OCI-LY3 (cell line): ENCODE results near the gene CYP11A1.

Experiments
- H2AFZ ChIP-seq: fragments of 200-600, 300-600 bp; shearing (Covaris generic); 2 replicates; pipeline ENCODE4 v1.6.0; 2014; ENCODE audit warnings: antibody characterized with exemption, low read depth, low read length
- H3K27ac ChIP-seq: fragments of 200-600, 300-600 bp; sonication (generic); 2 replicates; pipeline ENCODE4 v1.5.1; 2014; ENCODE audit warnings: mild to moderate bottlenecking, low read length, moderate library complexity, mixed read lengths
- H3K27me3 ChIP-seq: fragments of 200-600, 300-600 bp; sonication (generic); 2 replicates; pipeline ENCODE4 v1.6.1; 2014; ENCODE audit warnings: low read depth, low read length, mixed read lengths
- H3K36me3 ChIP-seq: fragments of 200-600, 300-600 bp; sonication (generic); replicated peaks from 2 replicates; pipeline ENCODE3; 2014; ENCODE audit warnings: low read depth, low read length, mixed read lengths
- H3K4me1 ChIP-seq: fragments of 300-600, 200-600 bp; sonication (generic); 2 replicates; pipeline ENCODE4 v1.6.1; 2014; ENCODE audit warnings: low read length, mixed read lengths
- H3K4me2 ChIP-seq: fragments of 200-600, 300-600 bp; sonication (generic); 2 replicates; pipeline ENCODE4 v1.6.1; 2014; ENCODE audit warnings: low read length, mixed read lengths
- H3K4me3 ChIP-seq: fragments of 300-600, 200-600 bp; sonication (generic); 2 replicates; pipeline ENCODE4 v1.5.1; 2014; ENCODE audit warnings: antibody characterized with exemption, mild to moderate bottlenecking, low read length, moderate library complexity
- H3K79me2 ChIP-seq: fragments of 300-600, 200-600 bp; shearing (Covaris generic); 2 replicates; pipeline ENCODE4 v1.6.1; 2014; ENCODE audit warnings: mild to moderate bottlenecking, low read length, mixed read lengths
- H3K9ac ChIP-seq: fragments of 300-600, 200-600 bp; shearing (Covaris generic); 2 replicates; pipeline ENCODE4 v1.6.0; 2014; ENCODE audit warnings: mild to moderate bottlenecking, low read length, moderate library complexity
- H3K9me3 ChIP-seq: fragments of 200-600, 300-600 bp; shearing (Covaris generic); 2 replicates; pipeline ENCODE4 v1.6.1; 2014; ENCODE audit warnings: low read length, mixed read lengths; ENCODE audit not compliant: insufficient read depth
- H4K20me1 ChIP-seq: fragments of 200-600, 300-600 bp; sonication (generic); 2 replicates; pipeline ENCODE4 v1.6.1; 2016; ENCODE audit warnings: low read length, mixed read lengths; ENCODE audit not compliant: insufficient read depth
- EZH2phosphoT487 ChIP-seq: fragments of 200-600 bp; shearing (Covaris generic); IDR thresholded peaks from 2 replicates; pipeline ENCODE4 v1.6.1; 2018; ENCODE audit warnings: antibody characterized with exemption, mixed run types, low read depth
- TF ChIP-seq, protein P1 (sequence below): fragments of 200-600, 300-600 bp; sonication (generic); IDR thresholded peaks from 2 replicates; pipeline ENCODE4 v1.5.1; 2014; ENCODE audit warnings: antibody characterized with exemption, low read length, low read depth

Gene CYP11A1

DNA sequence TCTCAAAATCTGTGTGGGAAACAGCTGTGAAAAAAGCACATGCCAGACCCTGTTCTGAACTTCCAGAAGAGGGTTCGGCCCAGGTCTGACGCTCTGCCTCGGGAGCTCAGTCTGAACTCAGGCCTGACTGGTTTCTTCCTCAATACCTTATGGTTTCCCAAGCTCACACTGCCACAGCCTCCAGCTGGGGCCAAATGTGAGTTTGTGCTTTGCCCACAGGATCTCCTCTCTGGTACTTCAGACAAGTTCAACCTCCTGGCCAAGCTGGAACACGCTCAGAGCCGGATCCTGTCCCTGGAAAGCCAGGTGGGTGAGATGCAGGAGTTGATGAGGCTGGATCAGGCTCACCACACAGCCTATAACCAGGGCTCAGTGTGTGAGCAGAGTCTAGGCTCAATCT, 33.8 kb downstream of the CYP11A1 start:
- Histone ChIP-seq H3K27me3 (no peaks in the 10 kb centered on the region), H3K4me3 (no peak overlapping the region), H3K9me3 (no peaks in the 10 kb centered on the region), H3K79me2 (no peaks in the 10 kb centered on the region), H2AFZ (no peak overlapping the region), H4K20me1 (no peaks in the 10 kb centered on the region), H3K4me2 (no peak overlapping the region), H3K36me3 (no peaks in the 10 kb centered on the region), H3K4me1 (no peaks in the 10 kb centered on the region), H3K27ac (no peak overlapping the region), H3K9ac (no peak overlapping the region)
- no peak for TF ChIP-seq EZH2phosphoT487
- TF ChIP-seq, protein P1, sequence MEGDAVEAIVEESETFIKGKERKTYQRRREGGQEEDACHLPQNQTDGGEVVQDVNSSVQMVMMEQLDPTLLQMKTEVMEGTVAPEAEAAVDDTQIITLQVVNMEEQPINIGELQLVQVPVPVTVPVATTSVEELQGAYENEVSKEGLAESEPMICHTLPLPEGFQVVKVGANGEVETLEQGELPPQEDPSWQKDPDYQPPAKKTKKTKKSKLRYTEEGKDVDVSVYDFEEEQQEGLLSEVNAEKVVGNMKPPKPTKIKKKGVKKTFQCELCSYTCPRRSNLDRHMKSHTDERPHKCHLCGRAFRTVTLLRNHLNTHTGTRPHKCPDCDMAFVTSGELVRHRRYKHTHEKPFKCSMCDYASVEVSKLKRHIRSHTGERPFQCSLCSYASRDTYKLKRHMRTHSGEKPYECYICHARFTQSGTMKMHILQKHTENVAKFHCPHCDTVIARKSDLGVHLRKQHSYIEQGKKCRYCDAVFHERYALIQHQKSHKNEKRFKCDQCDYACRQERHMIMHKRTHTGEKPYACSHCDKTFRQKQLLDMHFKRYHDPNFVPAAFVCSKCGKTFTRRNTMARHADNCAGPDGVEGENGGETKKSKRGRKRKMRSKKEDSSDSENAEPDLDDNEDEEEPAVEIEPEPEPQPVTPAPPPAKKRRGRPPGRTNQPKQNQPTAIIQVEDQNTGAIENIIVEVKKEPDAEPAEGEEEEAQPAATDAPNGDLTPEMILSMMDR = no peak

DNA sequence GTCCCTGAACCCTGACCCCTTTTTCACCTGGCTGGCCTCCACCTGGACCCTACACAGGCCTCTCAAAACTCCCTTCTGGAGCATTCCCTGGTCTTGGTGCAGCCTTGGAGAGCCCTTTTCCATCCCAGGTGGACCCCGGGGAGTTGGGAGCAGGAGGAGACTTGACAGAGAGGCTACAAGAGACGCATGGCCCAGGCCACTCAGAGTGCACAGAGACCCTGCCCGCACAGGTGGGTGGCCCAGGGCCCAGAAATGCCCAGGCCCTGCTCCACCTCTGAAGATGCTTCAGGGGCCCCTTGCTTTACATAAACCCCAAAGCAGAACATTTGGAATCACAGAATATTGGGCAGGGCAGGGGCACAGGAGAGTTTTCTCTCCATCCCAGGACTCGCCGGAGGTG, 34.4 kb downstream of the CYP11A1 start:
- TF ChIP-seq, protein P1 = no peak
- TF ChIP-seq EZH2phosphoT487 = no peak
- Histone ChIP-seq H3K27me3 (no peaks in the 10 kb centered on the region), H3K27ac (no peak overlapping the region), H3K9me3 (no peaks in the 10 kb centered on the region), H4K20me1 (no peaks in the 10 kb centered on the region), H3K4me3 (no peak overlapping the region), H3K4me2 (no peak overlapping the region), H3K4me1 (no peaks in the 10 kb centered on the region), H3K79me2 (no peaks in the 10 kb centered on the region), H2AFZ (no peak overlapping the region), H3K9ac (no peak overlapping the region), H3K36me3 (no peaks in the 10 kb centered on the region)

DNA sequence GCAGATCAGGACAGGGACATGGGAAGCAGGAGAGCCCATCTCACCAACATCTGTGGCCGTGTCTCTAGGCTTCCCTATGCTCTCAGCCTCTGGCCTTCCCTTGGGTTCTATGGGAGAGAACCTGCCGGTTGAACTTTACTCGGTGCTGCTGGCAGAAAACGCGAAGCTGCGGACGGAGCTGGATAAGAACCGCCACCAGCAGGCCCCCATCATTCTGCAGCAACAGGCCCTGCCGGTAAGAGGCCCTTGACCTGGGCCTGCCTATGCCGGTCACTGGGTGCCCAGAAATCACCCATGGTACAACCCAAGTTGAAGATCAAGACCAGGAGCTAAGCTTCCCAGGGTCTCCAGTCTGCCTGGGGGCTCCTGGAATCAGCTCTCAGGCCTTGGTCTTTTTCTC, 34.8 kb downstream of the CYP11A1 start:
- no peaks in the 10 kb centered on the region for H3K27me3 ChIP-seq
- H4K20me1 ChIP-seq = no peaks in the 10 kb centered on the region
- H3K4me2 ChIP-seq = no peak overlapping the region
- H2AFZ ChIP-seq = no peak overlapping the region
- H3K36me3 ChIP-seq = no peaks in the 10 kb centered on the region
- no peaks in the 10 kb centered on the region for H3K79me2 ChIP-seq
- TF ChIP-seq, protein P1 = no peak
- TF ChIP-seq EZH2phosphoT487 = no peak
- H3K9me3 ChIP-seq = no peaks in the 10 kb centered on the region
- H3K9ac ChIP-seq = no peak overlapping the region
- H3K27ac ChIP-seq = no peak overlapping the region
- H3K4me1 ChIP-seq = no peaks in the 10 kb centered on the region
- no peak overlapping the region for H3K4me3 ChIP-seq

DNA sequence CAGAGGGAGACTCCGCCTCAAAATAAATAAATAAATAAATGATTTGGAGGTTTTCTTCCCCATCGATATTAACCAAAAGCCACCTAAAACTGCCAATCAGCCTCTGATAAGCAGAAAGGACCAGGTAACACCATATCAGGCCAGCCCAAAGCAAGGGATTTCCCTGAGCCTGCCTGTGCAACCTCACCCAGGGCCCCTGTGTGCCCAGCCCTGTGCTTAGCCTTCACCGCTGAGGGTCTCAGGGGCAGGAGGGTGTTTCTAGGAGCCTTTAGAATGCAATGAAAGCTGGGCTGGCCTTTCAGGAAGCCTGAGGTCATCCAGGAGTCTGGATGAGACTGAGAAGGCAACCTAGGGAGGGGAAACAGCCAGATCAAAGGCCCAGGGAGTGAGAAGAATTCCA, 35.4 kb downstream of the CYP11A1 start:
- TF ChIP-seq, protein P1 = no peak
- no peak for TF ChIP-seq EZH2phosphoT487
- Histone ChIP-seq H2AFZ (no peak overlapping the region), H3K79me2 (no peaks in the 10 kb centered on the region), H4K20me1 (no peaks in the 10 kb centered on the region), H3K4me3 (no peak overlapping the region), H3K9me3 (no peaks in the 10 kb centered on the region), H3K4me2 (no peak overlapping the region), H3K27me3 (no peaks in the 10 kb centered on the region), H3K4me1 (no peaks in the 10 kb centered on the region), H3K27ac (no peak overlapping the region), H3K36me3 (no peaks in the 10 kb centered on the region), H3K9ac (no peak overlapping the region)
